Measurements from ENCODE around the gene VAV2. TPM values are rescaled to one million over a fixed set of nuclear protein-coding genes. Genes with fewer than 3 reads are reported as not detected.

The VAV2 gene
- total RNA-seq, 1 donor from 2014 or later: 12.7 TPM

GRCh38 chr9:133738640-133739225 lies 253.4 kb downstream of the VAV2 start:
- Histone ChIP-seq H3K27me3 (no peaks in the 10 kb centered on the region), H3K4me3 (peak overlapping the region; percentile 10 to 63), H3K4me1 (no peaks in the 10 kb centered on the region), H3K36me3 (no peaks in the 10 kb centered on the region), H3K9me3 (no peaks in the 10 kb centered on the region), H3K27ac (no peak overlapping the region)
- intact Hi-C loops (cut with DNase I): no loop called here
- TF ChIP-seq CTCF (IDR thresholded peaks at IDR 0.05): no peak
- no peak for DNase-seq (ENCODE audit: low spot score in 2 of 2)

- Histone ChIP-seq H3K27me3 (no peaks in the 10 kb centered on the region), H3K4me1 (no peaks in the 10 kb centered on the region), H3K36me3 (no peaks in the 10 kb centered on the region), H3K4me3 (peak within 1 kb of the TSS; percentile 10 to 63), H3K9me3 (no peaks in the 10 kb centered on the region), H3K27ac (no peak within 1 kb of the TSS)
- intact Hi-C loops (cut with DNase I): no loop called here
- DNase-seq (ENCODE audit: low spot score in 2 of 2): peak in 1 of 2 donors; percentile 63
- no peak for TF ChIP-seq CTCF (IDR thresholded peaks at IDR 0.05)
These were observed 254.1 kb downstream of the VAV2 start, which contains the start of gene SARDH for GRCh38 chr9:133737774-133738639. TSS of gene SARDH (minus strand) at chr9:133738352. CDS start at chr9:133734173, 4,179 bp downstream.

GRCh38 chr9:133737071-133737773 lies 254.9 kb downstream of the VAV2 start:
- H3K4me1 ChIP-seq: no peaks in the 10 kb centered on the region
- H3K4me3 ChIP-seq: no peak overlapping the region
- no peaks in the 10 kb centered on the region for H3K27me3 ChIP-seq
- H3K27ac ChIP-seq: no peak overlapping the region
- H3K9me3 ChIP-seq: no peaks in the 10 kb centered on the region
- H3K36me3 ChIP-seq: no peaks in the 10 kb centered on the region
- peak in 1 of 2 donors; percentile 53 for DNase-seq (ENCODE audit: low spot score in 2 of 2)
- TF ChIP-seq CTCF (IDR thresholded peaks at IDR 0.05): no peak
- intact Hi-C loops (cut with DNase I): no loop called here

- Histone ChIP-seq H3K4me3 (no peak overlapping the region), H3K4me1 (no peaks in the 10 kb centered on the region), H3K36me3 (no peaks in the 10 kb centered on the region), H3K27me3 (no peaks in the 10 kb centered on the region), H3K27ac (no peak overlapping the region), H3K9me3 (no peaks in the 10 kb centered on the region)
- peak in 1 of 2 donors; percentile 24 for DNase-seq (ENCODE audit: low spot score in 2 of 2)
- intact Hi-C loops (cut with DNase I): no loop called here
- TF ChIP-seq CTCF (IDR thresholded peaks at IDR 0.05): no peak
These were observed 256.2 kb downstream of the VAV2 start for GRCh38 chr9:133735931-133736330.

GRCh38 chr9:133735415-133735775 lies 256.7 kb downstream of the VAV2 start:
- Histone ChIP-seq H3K4me1 (no peaks in the 10 kb centered on the region), H3K4me3 (no peak overlapping the region), H3K36me3 (no peaks in the 10 kb centered on the region), H3K27me3 (no peaks in the 10 kb centered on the region), H3K27ac (no peak overlapping the region), H3K9me3 (no peaks in the 10 kb centered on the region)
- intact Hi-C loops (cut with DNase I): no loop called here
- DNase-seq (ENCODE audit: low spot score in 2 of 2): peak in 1 of 2 donors; percentile 33
- no peak for TF ChIP-seq CTCF (IDR thresholded peaks at IDR 0.05)
